ENCODE measurements around the gene PROM2.

DNA sequence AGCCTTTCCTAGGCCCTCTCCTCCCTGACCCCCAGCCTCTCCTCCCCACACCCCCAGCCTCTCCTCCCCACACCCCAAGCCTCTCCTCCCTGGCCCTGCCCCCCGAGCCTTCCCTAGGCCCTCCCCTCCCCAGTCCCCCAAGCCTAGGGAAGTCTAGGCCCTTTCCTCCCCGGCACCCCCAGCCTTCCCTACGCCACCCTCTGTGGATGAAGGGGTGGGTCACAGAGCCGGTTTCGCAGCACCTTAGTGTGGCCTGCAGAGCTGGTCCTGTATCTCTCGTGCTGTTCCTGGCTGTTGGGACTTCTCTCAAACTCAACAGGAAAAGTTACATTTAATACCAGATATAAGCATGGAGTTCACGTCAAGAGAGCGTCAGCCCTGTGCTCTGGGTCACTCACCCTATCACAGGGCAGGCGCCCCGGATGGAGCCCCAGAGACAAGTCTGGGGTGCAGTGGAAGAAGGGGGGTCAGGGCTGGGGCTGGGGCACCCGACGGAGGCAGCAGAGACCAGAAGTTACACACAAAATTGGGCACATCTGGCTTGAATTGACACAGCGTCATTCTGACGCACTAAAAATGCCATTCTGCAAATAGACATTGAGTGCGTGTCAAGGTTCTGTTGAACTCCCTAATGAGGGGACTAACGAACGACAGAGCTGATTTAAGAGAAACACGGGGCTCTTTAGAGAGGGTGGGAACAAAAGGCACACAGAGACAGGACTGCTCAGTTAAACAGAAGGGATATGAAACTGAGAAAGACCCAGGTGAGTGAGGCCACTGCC is 46.9 kb downstream of the PROM2 start:
- TF ChIP-seq EZH2 (IDR thresholded peaks at IDR 0.05; ENCODE audit: low read depth) = no peak
- TF ChIP-seq, protein P1, sequence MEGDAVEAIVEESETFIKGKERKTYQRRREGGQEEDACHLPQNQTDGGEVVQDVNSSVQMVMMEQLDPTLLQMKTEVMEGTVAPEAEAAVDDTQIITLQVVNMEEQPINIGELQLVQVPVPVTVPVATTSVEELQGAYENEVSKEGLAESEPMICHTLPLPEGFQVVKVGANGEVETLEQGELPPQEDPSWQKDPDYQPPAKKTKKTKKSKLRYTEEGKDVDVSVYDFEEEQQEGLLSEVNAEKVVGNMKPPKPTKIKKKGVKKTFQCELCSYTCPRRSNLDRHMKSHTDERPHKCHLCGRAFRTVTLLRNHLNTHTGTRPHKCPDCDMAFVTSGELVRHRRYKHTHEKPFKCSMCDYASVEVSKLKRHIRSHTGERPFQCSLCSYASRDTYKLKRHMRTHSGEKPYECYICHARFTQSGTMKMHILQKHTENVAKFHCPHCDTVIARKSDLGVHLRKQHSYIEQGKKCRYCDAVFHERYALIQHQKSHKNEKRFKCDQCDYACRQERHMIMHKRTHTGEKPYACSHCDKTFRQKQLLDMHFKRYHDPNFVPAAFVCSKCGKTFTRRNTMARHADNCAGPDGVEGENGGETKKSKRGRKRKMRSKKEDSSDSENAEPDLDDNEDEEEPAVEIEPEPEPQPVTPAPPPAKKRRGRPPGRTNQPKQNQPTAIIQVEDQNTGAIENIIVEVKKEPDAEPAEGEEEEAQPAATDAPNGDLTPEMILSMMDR (conservative IDR thresholded peaks at IDR 0.05) = no peak
